NOMO-1 treated with dmso at 0.1 percent for 144 hours (cell line): ENCODE measurements around the gene CCNK.

Experiments used
- DNase-seq: peaks from one replicate; lab custom pipeline; 2025; ENCODE audit not compliant: unreplicated experiment; lab: John Stamatoyannopoulos, UW

CCNK gene

GRCh38 chr14:99532310-99532709, 51.1 kb downstream of the CCNK start:
- DNase-seq, result no peak

GRCh38 chr14:99534333-99534732, 53.1 kb downstream of the CCNK start:
- no peak for DNase-seq

DNA sequence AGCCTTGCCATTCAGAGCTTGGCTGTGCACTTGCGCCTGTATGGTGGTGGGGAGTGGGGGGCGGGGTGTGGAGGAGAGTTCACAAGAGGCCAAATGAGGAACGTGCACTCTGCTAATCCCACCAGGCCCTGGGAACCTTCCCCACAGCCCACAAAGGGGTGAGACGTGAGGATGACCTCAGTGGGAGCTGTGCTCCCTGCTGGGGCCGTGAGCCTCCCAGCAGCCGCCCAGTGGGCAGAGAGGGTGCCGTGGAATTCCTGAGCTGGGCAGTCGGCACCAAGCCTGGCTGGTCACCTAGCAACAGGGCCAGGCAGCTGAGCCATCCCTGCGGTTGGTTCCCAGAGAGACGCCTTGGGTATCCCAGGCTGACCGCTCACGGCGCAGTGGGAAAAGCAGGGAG, 53.7 kb downstream of the CCNK start:
- no peak for DNase-seq

DNA sequence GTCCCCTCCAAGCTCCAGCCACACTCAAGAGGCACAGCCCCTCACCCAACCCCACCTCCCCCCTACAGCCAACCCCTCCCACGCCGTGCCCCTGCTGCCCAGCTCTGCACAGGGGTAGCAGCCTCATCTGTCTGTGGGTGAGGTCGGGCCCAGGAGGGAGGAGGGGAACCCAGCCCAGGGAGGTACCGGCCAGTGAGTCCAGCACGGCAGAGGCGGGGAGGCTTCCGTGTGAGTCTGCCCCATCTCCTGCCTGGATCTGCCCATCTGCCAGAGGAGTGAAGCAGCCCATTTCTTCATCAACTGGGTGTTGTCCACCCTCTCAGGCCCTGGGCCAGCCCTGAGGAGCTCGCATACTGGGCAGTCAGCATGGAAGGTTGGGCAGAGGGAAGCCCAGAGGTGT, 54.2 kb downstream of the CCNK start:
- no peak for DNase-seq

DNA sequence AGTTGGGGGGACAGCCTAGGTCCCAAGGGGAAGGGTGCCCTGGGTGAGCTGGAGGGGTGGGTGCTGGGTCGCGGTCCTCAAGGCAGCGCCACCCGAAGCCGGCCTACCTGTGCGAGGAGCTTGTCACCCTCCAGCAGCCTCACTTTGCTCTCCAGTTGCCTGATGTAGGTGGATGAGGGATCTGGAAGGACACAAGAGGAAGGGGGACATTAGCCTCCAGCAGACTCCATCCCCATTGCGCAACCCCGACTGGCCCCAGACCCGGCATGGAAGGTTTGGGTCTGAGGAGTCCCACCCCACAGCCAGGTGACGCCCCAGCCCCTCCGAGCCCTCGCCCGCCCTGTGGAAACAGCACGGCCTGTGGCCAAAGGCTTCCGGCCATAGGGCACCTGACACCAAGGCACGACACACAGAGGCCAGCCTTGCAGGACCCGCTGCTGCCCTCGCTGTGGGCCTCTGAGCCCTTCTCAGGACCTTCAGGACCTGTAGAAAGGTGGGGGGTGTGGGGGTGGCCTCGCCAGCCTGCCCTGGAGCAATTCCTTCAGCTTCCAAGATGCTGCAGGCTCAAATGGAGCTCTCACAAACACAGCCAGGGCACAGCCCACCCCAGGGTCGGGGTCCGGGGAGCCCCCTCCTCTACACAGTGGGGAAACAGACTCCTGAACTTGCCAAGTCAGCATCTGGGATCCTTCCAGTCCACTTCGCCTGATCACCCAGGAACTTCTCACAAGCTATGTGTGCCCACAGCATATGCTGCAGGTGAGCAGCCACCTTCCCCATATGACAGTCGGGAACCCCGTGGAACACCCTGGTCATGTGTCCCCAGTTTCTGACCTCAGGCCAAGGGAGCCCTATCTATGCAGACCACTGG, 54.9 kb downstream of the CCNK start:
- DNase-seq, result no peak

DNA sequence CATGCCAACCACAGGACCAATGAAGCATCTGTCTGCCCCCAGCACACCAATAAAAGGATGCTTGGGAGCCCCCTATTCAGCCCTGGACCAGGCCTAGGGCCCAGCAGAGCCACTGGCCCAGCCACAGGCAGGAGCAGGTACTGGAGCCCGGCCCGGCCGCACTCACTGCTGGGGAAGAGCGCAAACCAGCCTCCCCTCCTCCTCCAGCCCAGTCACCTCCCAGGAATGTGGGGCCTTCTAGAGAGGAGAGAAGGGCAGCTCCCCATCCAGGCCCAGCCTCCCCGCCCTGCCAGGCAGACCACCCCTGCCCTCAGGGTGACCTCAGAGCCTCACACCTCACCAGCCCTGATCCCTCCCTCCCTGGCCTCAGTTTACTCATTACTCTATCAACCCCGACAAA, 56.2 kb downstream of the CCNK start:
- DNase-seq, result no peak

GRCh38 chr14:99538275-99538674, 57.1 kb downstream of the CCNK start:
- DNase-seq, result no peak

DNA sequence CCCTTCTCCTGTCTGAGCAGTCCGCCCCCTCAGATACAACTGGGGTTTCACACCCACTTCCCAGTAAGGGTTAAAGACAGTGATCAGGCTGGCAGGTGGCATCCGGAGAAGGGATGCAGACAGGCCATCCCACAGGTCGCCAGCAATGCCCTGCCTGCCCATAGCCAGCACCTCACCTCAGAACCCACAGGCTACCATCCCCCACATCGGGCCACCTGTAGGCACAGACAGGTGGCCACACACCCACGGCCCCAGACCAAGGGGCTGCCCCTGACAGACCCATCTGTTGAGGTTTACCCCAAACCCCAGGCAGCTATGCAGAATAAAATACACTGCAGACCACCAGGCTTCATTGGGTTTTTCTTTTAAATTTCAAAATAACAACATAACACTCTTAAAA, 57.5 kb downstream of the CCNK start:
- DNase-seq, result no peak

- DNase-seq, result no peak
These were observed 58.3 kb downstream of the CCNK start for GRCh38 chr14:99539491-99539890.

DNA sequence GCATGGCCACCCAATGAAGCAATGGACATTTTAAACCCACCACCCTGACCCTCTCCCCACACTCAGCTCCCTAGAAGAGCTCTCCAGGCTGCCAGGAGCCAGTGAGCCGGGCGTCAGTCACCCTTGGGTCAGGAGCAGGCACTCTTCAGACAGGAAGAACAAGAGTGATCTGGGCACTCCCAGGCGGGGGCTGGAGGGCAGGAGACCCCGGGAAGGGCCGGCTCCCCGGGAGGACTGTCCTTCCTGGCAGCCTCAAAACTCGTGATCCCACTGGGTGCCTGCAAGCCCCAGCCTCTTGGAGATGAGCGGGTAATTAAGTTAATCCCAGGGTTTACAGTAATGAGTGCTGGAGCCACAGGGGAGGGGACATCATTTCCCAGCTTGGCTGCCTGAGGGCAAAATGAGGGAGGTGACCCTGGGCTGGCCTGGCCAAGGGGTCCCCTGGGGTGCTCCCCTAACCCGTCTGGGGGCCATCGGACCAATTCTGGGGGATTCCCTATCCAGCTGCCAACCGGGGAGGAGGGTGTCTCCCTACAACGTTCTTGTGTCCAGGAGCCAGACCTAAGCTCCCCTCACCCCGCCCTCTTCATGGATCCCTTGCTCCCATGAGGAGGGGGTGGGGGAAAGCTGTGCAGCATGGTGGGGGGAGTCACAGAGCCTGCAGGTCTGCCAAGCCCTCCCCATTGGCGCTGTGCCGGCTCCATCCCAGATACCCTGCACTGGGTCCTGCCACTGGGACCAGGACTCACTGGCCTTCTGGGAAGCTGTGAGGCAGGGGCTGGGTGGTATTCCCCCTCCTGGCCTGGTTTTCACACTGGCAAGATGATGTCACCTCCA, 59.2 kb downstream of the CCNK start:
- no peak for DNase-seq

DNA sequence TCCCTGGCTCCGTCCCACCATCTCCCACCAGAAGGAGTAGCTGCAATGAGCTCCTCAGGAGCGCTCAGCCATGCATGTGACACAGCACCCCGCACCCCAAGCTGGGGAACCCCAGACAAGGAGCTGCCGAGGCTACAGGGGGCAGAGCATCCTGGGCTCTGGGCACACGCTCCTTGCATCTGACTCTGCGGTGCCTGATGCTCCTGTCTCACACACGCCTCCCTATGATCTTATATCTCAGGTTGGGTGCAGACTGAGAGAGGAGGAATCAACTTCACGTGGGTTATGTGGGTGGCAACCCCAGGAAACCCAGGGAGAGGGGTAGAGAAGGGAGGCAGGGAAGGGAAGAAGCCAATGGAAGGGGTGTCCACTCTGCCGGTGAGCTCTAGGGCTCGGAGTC, 60.0 kb downstream of the CCNK start:
- no peak for DNase-seq

DNA sequence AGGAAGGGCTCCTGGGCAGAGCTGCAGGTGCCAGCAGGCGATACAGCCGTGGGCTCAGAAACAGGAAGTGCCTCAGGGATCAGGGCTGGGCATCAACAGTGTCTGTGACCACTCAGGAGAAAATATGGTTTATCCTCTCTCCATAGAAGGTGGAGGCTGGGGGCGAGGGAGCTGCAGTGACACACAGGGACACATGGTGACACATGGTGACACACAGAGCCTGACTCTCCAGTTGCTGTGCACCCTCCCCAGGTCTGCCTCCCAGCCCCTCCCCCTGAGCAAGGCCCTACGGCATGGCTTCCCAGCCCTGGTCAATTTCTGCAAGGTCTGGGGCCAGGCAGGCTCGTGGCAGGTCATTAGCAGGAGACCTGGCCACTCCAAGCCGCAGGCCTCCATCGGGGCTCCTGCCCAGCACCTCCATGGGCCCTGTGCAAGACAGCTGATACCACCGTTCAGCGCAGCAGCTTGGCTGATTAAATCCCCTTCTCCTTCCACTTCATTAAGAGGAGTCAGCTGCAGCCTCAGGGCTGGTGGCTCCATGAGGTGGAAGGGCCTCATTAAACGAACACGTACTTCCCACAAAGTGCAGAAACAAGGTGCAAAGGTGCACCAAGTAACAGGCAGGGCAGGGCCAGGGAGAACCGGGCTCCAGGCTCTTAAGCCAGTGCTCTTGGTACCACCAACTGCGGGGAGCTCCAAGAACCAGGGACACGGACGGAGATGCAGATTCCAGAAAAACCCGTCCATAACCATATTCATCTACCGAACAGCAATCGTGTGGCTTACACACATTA, 60.7 kb downstream of the CCNK start:
- DNase-seq, result no peak

DNA sequence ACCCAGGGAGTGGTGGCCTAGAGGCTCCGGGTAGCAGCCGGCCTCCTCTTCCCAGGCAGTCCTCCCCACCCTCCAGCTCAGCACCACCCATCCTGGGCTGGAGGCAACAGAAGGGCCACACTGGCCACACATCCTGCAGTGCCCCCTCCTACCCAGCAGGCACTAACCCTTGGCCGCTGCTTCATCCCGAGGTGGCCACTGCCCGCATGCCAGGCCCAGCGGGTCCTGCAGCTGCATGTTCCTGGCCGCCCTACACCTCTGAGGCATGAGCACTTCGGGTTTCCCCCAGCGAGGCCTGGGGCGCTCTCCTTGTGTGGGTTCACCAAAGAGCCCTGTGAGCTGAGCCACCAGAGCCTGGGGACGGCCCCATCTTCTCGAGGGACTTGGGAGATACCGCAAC, 61.4 kb downstream of the CCNK start:
- DNase-seq, result no peak

DNA sequence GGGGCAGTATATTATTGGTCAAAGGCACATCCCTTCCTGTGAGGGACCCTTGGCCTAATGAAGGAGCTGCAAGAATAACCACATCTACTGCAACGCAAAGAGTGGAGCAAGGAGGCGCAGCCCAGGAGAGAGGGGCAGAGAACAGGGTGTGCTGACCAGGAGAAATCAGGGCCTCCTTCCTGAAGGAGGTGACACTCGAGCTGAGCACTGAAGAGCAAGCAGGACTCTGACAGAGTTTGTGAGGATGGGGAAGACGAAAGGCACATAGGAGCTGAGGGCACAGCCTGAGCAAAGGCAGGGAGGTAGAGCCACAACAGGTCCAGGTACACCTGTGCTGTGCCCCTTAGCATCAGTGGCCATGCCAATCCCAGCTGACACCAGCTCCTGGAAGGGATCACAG, 62.2 kb downstream of the CCNK start:
- DNase-seq, result no peak

- no peak for DNase-seq
These were observed 62.8 kb downstream of the CCNK start for GRCh38 chr14:99543985-99544384.

DNA sequence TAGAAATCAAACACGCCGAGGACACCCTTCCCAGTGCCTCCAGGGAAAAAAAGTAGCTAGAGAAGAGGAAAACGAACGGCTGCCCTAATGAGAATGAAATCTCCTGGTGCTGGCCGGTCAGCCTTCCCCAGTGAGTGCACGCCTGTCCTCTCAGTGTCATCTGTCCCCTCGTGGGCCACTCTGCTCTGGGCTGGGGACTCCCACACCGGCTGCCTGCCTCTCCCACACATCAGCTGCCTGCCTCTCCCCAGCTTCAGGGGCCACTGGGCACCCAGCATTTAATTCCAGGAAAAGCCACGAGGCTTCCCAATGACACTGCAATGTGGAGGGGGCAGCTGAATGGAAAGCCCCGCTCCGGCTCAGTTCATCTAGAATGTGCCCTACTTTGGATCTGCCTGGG, 63.8 kb downstream of the CCNK start:
- no peak for DNase-seq

DNA sequence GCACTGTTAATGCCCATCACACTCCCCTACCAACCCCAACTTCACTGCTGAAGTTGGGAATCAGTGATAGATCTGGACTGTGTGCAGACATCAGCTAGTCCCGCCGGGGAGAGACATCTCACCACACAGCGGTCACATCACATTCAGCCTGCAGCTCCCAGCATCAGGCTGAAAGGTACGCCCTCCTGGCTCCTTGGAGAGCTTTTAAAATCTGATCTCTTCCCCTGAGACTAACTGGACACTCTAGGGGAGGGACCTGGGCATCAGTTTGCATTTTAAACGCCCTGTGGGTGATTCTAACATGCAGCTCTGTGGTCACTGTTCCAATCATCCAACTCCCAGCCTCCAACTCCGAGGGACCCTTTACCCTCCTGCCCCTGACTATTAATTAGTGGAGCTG, 64.4 kb downstream of the CCNK start:
- no peak for DNase-seq

- no peak for DNase-seq
These were observed 65.1 kb downstream of the CCNK start for GRCh38 chr14:99546234-99546879.

DNA sequence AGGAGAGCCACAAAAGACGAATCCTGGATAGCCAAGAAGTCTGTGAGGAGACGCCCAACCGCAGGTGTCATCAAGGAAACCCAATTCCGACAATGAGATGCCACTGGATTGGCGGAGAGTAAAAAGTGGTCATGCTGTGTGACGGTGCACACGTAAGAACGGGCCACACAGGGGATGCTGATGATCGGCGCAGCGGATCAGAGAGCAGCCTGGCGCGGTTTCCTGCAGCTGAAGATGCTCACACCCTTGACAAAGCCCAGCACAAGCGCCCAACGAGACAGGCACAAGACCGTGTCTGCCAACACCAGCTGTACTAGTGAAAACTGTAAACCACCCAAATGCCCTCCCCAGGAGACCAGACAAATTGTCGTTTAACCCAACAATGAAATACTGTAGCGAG, 67.0 kb downstream of the CCNK start:
- DNase-seq, result no peak

DNA sequence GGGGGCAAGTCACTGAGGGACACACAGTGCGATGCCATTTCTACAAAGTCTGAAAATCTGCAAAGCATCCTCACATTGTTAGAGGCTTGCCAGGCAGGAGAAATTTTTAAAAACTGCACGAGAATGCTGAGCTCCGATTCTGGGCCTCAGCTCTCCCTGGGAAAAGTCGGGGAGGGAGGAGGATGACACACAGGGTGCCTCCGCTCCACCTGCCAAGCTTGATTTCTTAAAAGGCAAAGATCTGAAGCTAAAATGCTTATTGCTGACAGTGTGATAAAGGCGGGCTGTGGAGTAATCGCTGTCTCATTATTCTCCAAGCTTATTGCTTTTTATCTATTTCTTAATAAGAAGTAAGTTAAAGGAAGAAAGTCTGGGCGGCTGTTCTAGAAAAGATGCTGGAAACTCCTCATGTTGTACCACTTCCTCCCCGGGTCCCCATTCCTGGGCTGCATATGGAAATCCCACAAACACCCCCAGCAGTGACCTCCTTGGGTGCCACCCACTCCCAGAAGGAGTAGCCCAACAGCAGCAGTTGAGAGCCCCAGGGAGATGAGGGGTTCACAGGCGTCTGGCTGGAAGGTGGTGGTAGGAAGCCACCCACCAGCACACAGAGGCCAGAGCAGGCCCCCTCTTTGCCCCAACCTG, 67.8 kb downstream of the CCNK start:
- DNase-seq, result no peak

- no peak for DNase-seq
These were observed 68.5 kb downstream of the CCNK start for GRCh38 chr14:99549684-99550083.
